Measurements from ENCODE around the gene LOXL1. TPM values are rescaled to one million over a fixed set of nuclear protein-coding genes. Genes with fewer than 3 reads are reported as not detected.

LOXL1 gene
- total and polyA plus RNA-seq, 9 of the 15 experiments (the other 6 are each of a cell fraction or from before 2014, with no cell fraction given), result 0.14 TPM; not detected in 8

- TF ChIP-seq BCL6 (CRISPR knock-in tag; IDR thresholded peaks at IDR 0.05), result no peak
- no peak for TF ChIP-seq NBN (IDR thresholded peaks at IDR 0.05; ENCODE audit: low read depth)
- no peak for TF ChIP-seq ZNF347 (CRISPR knock-in tag; IDR thresholded peaks at IDR 0.05; ENCODE audit: low read depth)
- TF ChIP-seq ETV5 (CRISPR knock-in tag; IDR thresholded peaks at IDR 0.05; ENCODE audit: low read depth), result no peak
Measured at GRCh38 chr15:73906346-73907034, 19.8 kb upstream of the LOXL1 start (continued).

DNA sequence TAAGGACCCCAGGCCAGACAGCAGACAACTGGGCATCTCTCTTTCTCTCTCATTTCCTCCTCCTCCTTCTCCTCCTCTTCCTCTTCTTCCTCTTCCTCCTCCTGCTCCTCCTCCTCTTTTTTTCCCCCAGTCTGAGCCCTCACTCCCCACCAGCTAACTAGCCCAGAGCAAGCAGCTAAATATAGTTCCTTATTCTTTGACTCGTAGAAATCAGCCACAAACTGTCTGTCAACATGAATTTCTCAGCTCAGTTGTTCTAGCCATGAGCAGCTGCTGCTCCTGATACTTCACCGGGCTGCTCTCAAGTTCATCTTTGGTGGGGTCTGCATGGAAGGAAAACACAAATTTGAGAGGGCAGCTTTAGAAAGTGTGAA lies 19.2 kb upstream of the LOXL1 start:
- H3K4me3 ChIP-seq, result no peak overlapping the region
- ChIA-PET POLR2A (interaction anchor here (0.6 to 1.6 kb wide), 4 partner anchors 11 to 258 kb away, joined by 3 to 7 read pairs (median 4); no protein-coding TSS in a partner anchor), CTCF (ENCODE audit: low intra/inter-chr PET ratio) (no interaction called here)
- no peaks in the 10 kb centered on the region for H3K79me2 ChIP-seq (ENCODE audit: control insufficient read depth, insufficient read depth, low read length)
- no peaks in the 10 kb centered on the region for H3K36me3 ChIP-seq (ENCODE audit: control insufficient read depth, insufficient read depth, low read length)
- no peak overlapping the region for H3K4me2 ChIP-seq (ENCODE audit: insufficient read depth, low read length)
- DNase-seq (ENCODE audit: extremely low read depth in 1 of 4, low spot score in 3 of 4) (no peak), ATAC-seq (no peak), FAIRE-seq (no peak)
- peaks cover 0 to 50% of the 10 kb centered on the region in 2 experiments; a peak in 3 of 5 replicates for H3K27me3 ChIP-seq (ENCODE audit: control insufficient read depth in 2 of 2, insufficient read depth in 2 of 2, low read length in 2 of 2)
- 0% methylated on average over 2 of the region's 2 CpGs for WGBS (ENCODE audit: insufficient coverage, low coverage, missing lambda C conversion rate)
- in situ Hi-C loops (cut with MboI) (no loop called here), intact Hi-C loops (cut with micrococcal nuclease) (loop anchor here (5.0 kb wide), 1 partner anchor 195 kb away; no protein-coding TSS in a partner anchor)
- H3K27ac ChIP-seq (ENCODE audit: extremely low read depth, low read depth, low read length), result no peak overlapping the region
- H3K9ac ChIP-seq (ENCODE audit: insufficient read depth in 1 of 2, low read depth in 2 of 2, low read length in 2 of 2), result no peak overlapping the region
- peaks cover 4% of the 10 kb centered on the region; the same call in 1 of the 2 replicates for H4K20me1 ChIP-seq (replicated peaks; ENCODE audit: control insufficient read depth, insufficient read depth, low read length)
- no TSS peak for BruUV-seq (replicated peaks)
- H3K9me3 ChIP-seq (replicated peaks; ENCODE audit: control insufficient read depth, insufficient read depth, low read depth, low read length), result no peaks in the 10 kb centered on the region
- no peaks in the 10 kb centered on the region for H3K4me1 ChIP-seq (replicated peaks in 1 of 2; ENCODE audit: control insufficient read depth in 2 of 2, insufficient read depth in 2 of 2, low read length in 2 of 2)
- no peak overlapping the region for H2AFZ ChIP-seq (ENCODE audit: low read depth, low read length)
- no peaks in the 10 kb centered on the region for H3K9me1 ChIP-seq (ENCODE audit: control insufficient read depth, insufficient read depth, low read length)
- TF ChIP-seq VEZF1 (CRISPR knock-in tag; IDR thresholded peaks at IDR 0.05) (no peak), THRAP3 (IDR thresholded peaks at IDR 0.05; ENCODE audit: borderline replicate concordance) (no peak), BHLHE40 (IDR thresholded peaks at IDR 0.05; ENCODE audit: low read length) (no peak), NEUROD1 (IDR thresholded peaks at IDR 0.05; ENCODE audit: borderline replicate concordance, low read depth, low read length, partially characterized antibody) (no peak), NFRKB (IDR thresholded peaks at IDR 0.05; ENCODE audit: low read depth) (no peak), KDM2B (CRISPR knock-in tag; IDR thresholded peaks at IDR 0.05) (no peak), BRF1 (IDR thresholded peaks at IDR 0.05; ENCODE audit: borderline replicate concordance, extremely low read depth, insufficient read length) (no peak), RBM34 (IDR thresholded peaks at IDR 0.05; ENCODE audit: borderline replicate concordance, insufficient read depth, low read length) (no peak), HOXB6 (CRISPR knock-in tag; IDR thresholded peaks at IDR 0.05; ENCODE audit: borderline replicate concordance) (no peak), HMG20B (CRISPR knock-in tag; IDR thresholded peaks at IDR 0.05) (no peak), MYC (IDR thresholded peaks at IDR 0.05; ENCODE audit: low read depth, low read length) (no peak), MYC (CRISPR knock-in tag; IDR thresholded peaks at IDR 0.05; ENCODE audit: borderline replicate concordance, low read depth) (no peak)
- TF ChIP-seq, protein P1, sequence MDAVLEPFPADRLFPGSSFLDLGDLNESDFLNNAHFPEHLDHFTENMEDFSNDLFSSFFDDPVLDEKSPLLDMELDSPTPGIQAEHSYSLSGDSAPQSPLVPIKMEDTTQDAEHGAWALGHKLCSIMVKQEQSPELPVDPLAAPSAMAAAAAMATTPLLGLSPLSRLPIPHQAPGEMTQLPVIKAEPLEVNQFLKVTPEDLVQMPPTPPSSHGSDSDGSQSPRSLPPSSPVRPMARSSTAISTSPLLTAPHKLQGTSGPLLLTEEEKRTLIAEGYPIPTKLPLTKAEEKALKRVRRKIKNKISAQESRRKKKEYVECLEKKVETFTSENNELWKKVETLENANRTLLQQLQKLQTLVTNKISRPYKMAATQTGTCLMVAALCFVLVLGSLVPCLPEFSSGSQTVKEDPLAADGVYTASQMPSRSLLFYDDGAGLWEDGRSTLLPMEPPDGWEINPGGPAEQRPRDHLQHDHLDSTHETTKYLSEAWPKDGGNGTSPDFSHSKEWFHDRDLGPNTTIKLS (IDR thresholded peaks at IDR 0.05; ENCODE audit: borderline replicate concordance, low read depth), result no peak
- TF ChIP-seq, protein P2, sequence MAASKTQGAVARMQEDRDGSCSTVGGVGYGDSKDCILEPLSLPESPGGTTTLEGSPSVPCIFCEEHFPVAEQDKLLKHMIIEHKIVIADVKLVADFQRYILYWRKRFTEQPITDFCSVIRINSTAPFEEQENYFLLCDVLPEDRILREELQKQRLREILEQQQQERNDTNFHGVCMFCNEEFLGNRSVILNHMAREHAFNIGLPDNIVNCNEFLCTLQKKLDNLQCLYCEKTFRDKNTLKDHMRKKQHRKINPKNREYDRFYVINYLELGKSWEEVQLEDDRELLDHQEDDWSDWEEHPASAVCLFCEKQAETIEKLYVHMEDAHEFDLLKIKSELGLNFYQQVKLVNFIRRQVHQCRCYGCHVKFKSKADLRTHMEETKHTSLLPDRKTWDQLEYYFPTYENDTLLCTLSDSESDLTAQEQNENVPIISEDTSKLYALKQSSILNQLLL (CRISPR knock-in tag; IDR thresholded peaks at IDR 0.05; ENCODE audit: borderline replicate concordance), result no peak

Measured in K562 (cell line).